NCI-H1417 (cell line): Measurements from ENCODE around the gene RBBP5.

Experiments
- DNase-seq, 3 experiments: peaks; one replicate each; lab custom pipeline; 2025; lab: John Stamatoyannopoulos, UW

The RBBP5 gene

DNA sequence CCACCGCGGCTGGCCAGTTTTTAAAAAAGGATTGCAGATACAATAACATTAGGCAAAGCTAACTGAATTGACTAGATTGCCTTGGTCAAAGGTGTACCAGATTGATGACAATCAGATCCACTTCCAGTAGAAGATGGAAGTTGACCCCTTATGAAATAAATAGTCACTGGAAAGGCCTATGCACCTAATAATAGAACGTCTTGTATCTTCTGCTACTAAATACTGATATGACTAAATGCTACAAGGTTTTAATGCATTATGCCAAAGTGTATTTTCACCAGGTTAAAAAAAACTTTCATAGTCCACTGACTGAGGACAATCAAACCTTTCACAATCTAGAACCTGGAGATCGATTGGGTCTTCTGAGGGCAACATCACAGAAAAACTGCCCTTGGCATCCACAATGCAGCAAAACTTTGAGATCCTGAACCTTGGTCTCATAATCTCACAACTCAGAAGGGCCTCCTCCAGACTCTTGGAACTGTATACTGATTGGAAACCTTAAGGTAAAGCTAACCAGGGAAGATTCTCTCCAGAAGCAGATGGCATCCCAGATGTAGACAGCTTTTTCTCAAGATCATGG is 7.8 kb upstream of the RBBP5 start:
- no peak for DNase-seq

DNA sequence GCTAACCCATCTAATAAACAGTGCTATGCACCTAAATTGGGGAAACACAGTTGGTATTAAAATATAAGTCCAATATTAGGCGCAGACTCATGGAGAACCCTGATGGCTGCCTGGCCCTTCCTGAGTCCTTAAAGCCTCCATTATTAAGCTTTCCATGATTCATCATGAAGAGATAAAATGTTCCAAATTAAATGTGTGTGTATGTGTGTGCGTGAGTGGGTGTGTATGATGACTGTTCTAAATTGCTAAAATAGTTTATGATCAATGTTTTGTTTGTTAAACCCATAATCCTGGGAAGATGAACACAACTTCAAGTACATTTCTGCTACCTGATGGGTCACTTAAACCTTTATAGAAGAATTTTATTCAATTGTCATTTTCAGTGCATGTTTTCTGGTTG is 6.3 kb upstream of the RBBP5 start:
- DNase-seq: no peak

DNA sequence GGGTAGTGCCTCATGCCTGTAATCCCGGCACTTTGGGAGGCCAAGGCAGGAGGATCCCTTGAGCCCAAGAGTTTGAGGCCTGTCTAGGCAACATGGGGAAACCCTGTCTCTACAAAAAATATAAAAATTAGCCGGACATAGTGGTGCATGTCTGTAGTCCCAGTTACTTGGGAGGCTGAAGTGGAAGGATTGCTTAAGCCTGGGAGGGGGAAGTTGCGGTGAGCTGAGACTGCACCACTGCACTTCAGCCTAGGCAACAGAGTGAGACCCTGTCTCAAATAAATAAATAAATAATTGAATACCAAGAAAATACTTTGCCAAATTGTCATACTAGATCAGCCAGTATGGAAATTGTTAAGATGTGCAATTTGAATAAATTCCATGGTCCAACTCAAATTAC is 5.9 kb upstream of the RBBP5 start:
- no peak for DNase-seq

DNA sequence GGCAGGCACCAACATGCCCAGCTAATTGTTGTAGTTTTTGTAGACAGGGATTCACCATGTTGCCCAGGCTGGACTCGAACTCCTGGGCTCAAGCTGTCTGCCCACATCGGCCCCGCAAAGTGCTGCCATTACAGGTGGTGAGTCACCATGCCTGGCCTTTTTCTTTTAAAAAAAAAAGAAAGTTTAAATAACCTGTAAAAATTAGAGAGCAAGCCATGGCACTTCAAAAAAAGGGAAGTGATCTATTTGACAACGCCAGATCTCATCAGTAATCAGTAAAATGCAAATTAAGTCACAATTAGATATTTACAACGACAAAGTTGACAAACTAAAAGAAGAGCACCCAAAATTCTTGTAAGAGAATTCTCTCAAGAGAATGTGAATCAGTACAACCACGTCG is 2.9 kb upstream of the RBBP5 start:
- no peak for DNase-seq

DNA sequence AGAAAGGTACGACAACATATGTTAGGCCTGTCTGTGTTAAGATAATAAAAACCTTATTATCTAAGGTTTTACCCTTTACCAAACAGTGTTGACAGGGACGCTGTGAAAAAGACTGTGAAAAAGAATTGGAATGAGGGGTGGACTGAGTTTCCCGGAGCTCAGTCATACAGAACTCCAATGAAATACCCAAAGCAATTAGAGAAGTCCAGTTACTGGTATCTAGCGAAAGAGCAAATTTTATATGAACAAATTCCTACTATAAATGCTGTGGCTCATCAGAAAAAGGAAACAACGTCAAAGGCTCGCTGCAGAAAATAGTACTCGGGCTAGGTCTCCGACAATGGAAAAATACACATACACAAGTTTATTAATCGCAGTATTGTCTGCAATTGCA is 708 bp upstream of the RBBP5 start:
- no peak for DNase-seq

DNA sequence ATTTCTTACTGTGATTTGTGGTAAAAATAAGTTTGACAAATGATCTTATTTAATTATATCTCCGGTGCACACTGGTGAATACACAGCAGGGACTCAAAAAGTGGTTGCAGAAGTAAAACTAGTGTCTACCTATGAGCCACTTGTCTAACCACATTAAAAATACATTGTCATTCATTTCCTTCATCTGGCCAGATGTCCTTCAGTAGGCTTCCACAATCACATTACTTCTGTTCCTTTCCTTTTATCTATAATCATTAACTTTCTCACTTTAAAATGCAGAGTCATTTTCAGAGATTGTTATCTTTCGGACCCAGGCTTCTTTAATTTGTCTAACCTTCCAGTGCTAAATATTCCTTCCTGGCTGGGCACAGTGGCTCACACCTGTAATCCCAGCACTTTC is 3.0 kb downstream of the RBBP5 start:
- no peak for DNase-seq

DNA sequence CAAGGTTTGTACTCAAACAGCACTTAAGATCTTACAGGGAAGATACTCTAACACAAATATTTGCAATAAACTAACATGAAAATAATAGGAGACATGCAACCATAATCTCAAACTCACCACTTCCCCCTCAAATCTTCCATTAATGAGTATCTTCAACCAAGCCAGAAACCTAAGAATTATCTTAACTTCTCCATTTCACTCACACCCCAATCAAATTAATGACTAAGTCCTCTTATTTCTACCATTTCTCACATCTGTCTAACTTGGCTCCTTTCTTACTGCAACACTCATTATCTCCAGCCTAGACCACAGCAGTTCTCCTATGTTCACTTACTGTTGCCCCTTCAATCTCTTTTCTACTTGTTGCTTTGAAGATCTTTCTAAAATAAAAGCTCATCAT is 10.4 kb downstream of the RBBP5 start:
- DNase-seq: no peak

DNA sequence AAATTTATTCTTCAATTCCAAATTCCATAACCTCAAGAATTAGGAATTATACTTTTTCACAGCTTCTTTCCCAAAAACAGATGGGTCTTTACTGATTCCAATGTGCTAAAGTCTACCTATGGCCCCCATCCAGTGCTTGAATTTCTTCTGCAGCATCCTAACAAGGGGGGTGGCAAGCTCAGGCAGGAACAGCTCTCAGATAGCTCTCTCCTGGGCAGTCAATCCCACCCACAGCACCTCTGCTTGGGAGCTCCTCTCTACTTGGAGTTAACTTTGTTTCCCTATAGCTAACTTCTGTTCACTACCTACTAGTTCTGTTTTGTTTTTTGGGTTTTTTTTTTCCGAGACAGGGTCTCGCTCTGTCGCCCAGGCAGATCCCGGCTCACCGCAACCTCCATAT is 12.1 kb downstream of the RBBP5 start:
- no peak for DNase-seq

DNA sequence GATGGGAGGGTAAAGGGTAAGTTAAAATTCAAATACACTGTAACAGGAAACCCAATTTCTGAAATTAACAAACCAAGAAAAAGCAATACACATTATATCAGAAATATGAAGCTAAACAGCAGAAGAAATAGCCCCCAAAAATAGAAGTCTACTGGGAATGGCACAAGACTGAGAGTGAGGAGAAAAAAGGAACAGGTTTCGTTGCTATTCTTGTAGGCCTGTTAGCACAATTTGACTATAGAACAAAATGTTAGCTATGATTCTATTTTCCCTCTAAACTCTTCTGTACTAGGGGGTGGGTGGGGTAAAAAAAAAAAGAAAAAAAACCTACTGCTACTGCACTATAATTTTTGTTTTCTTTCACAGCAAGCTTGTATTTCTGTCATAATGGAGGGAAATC is 12.5 kb downstream of the RBBP5 start:
- DNase-seq: no peak

DNA sequence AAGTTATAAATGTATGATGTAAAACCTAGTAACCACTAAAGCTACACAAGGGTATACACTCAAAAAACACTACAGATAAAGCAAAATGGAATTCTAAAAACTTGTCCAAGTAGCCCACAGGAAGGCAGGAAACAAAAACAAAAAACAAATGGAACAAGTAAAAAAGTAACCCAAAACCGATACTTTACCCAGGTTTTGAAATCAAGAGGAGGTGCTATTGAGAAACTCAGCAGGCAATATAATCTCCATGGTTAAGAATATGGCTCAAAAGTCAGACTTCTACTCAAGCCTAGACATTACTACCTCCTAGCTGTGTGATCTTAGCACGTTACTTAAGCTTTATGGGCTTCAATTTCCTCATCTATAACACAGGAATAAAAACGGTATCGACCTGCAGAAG is 13.3 kb downstream of the RBBP5 start:
- no peak for DNase-seq

DNA sequence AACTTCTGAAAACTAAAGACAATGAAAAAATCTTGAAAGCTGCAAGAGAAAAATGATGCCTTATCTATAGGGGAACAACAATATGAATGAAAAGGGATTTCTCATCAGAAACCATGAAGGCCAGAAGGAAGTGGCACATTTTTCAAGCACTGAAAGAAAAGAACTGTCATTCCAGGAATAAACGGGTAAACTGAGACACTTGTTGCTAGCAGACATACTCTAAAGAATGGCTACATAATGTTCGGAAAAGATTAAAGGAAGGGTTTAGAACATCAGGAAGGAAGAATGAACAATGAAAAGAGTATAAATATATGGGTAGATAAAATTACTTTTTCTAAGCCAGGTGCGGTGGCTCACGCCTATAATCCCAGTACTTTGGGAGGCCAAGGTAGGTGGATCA is 14.5 kb downstream of the RBBP5 start:
- no peak for DNase-seq

DNA sequence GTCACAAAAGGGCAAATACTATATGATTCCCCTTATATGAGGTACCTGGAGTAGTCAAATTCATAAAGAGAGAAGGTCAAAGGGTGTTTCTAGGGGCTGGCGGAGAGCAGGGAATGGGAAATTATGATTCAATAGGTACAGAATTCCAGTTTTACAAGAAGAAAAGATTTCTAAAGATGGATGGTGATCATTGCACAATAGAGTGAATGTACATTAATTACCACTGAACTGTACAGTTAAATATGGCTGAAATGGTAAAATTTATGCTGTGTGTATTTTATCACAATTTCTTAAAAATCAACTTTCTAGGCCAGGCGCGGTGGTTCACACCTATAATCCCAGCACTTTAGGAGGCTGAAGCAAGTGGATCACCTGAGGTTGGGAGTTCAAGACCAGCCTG is 19.4 kb downstream of the RBBP5 start:
- DNase-seq: no peak

DNA sequence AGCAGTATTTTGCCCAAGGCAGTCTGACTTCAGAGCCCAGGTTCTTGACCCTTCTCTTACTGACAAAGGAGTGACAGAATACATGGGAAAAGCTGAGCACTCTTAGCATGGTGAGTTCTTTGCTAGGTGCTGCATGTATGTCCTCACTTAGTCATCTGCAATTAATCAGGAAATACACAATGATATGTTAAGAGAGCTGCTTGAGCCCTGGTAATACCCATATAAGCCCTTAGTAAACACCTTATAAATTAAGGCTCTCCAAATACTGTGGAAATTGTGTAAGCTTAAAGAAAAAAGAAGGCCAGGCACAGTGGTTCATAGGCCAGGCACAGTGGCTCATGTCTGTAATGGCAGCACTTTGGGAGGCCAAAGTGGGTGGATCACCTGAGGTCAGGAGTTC is 23.5 kb downstream of the RBBP5 start:
- no peak for DNase-seq

DNA sequence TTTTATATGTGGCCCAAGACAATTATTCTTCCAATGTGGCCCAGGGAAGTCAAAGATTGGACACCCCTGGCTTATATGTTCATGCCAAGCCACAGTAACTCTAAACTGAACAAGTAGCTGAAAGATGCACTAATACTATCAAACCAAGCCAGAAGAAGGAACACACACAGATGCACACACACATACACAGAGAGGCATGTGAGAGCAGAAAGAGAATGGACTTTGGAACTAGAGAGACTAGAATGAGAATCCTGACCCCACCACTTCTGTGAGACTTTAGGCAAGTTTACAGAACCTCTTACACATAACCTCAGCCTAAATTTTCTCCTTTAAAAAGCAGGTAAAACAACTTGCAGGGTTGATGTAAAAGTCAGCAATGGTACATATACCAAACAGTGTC is 26.4 kb downstream of the RBBP5 start:
- DNase-seq: no peak

DNA sequence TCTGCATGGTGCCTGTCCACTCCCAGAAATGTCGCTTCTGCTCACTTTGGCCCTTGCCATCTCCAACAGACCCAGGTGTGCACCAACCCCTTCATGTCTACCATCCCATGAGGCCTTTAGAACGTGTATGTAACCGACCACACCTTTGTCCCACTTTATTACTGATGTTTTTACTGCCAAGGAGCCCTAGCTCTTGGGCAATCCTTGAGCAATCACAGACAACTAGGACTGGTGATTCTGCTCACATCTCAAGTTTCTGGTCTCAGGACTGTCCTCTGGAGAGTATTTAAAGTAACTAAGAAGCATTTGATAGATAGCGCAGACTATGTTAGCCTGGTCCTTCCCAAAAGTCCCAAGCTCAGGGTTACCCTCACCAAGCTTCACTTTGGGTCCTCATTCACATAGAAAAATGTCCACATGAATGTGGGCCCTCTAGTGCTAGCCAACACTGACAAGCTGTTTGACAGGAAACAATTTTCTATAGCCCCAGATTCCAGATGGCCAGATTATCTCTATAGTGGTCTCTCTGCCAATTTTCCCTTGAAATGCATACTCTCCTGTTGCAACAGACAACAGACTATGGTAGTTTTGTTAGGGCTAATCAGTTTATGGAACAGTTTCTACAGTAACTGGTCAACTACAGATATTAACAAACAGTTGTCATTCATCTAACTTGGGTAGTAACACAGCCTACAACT is 30.6 kb downstream of the RBBP5 start:
- no peak for DNase-seq

DNA sequence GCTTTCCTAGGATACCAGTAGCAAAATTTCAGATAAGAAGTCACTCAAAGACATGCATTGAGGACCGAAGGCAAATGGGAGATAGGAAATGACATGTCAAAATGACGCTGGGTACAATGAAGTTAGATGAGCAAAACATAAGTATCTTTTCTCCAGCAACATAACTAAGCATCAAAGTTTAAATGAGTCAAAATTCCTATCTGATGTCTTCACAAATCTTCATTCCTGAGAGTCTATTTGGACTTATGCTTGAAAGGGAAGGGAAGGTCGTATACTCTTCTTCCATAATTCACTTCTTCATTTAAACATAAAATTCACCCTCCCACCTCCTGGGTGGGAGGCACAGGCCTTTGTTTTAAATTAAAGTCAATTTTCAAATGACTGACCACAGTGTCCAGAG is 33.4 kb downstream of the RBBP5 start:
- DNase-seq: no peak

DNA sequence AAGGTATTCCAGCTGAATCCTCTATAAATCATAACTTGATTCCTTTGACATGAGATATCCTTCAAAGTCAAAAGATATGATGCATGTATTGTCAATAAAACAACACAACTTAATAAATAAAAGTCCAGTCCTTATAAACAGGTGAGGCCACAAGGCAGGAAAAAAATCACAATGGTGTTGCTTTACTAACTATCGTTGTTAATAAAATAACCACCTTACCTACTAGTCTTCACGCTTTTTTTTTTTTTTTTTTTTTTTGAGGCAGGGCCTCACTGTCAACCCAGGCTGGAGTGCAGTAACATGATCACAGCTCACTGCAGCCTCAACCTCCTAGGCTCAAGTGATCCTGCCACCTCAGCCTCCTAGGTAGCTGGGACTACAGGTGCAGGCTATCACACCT is 37.4 kb downstream of the RBBP5 start, which contains the start of gene TMEM81:
Gene TMEM81 (minus strand): TSS at position 101 of the 400 bp plus-strand sequence. CDS start 140 bp downstream, outside the sequence.
- DNase-seq: no peak

DNA sequence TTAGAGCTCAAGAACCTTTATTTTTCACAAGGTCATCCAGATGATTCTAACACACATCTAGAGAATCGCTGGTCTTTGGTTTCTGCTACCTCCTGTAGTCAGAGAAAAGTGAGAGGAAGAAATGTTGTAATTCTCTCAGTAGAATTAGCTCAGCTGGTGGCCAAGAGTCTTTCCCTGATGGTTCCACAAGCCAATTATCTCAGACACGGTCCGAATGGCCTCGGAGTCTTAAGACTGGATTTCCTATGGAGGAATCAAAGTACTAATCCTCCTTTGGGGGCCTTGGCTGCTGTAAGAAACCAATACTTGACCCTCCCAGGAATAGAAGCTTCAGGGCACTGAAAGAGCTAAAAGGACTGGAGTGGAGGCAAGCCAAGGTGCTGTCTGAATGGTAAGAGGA is 39.3 kb downstream of the RBBP5 start:
- no peak for DNase-seq

DNA sequence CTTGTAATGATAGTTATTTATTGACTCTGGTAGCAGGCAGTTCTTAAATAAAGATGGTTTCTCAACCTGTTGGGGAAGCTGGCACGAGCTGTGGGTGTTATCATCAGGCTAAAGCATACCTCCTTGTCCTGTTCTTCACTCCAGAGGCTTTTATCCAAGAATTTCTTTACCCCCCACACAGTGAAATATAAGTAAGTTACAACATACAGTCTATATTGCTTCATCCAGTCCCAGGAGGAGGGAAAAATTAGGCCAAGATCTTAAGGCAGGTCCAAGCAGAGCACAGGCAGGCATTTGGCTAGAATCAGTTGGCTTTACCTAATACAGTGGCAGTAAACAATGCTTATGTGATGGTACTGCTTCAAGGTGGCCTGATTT is 43.9 kb downstream of the RBBP5 start:
- no peak for DNase-seq

DNA sequence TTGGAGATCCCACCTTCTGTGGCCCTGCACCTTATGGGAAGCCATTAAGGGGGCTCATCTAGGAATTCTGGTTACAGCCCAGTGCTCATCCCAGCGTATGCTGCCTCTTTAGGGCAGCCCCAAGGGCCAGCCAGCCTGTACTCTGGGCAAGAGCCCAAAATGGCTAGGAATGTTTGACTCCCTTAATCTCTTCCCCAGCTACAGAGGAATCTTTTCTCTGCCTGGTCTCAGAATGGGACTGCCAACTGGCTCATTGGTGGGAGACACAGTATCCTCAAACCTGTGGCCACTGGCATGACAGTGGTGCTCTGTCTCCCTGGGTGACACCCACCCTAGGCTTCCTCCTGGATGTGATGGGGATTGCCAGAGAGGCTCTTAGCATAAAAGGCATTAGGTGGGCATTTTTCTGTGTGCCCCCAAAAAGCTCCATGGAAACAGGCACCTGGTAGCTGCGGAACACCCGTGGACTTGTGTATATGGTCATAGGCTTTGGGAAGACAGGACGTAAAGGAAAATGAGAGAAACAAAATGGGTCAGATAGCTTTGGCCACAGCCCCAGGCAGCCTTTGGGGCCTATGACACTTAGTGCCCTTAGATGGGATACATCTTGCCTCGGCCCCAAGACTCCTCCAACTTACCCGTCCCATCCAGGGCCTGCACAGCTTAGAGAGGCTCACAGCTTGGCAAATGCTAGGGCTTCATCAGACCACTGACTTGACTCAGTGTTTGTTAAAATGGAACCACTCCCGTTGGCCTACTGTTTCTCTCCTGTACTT is 44.4 kb downstream of the RBBP5 start:
- no peak for DNase-seq

DNA sequence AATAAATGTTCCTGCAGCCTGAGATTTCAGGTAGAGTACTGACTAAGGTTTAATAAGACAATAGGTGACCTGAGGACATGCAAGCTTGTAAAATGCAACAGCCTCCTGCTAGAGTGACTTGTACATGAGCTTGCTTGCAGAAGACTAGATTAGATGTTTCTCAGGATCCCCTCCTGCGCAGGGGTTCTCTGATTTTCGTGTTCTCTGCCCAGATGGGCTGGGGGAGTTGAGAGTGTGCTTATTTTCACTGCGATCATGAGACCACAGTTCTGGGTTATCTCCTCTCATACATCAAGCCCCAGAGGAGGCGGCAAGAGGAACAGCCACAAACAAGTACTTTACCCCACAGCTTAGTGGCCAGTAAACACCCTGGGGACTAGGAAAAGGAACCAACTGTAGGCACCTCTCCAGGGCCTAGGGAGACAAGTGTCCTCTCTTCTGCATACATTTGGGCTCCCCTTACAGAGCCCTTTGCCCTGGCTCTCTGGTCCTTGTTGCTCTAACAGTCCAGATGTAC is 45.5 kb downstream of the RBBP5 start:
- no peak for DNase-seq

DNA sequence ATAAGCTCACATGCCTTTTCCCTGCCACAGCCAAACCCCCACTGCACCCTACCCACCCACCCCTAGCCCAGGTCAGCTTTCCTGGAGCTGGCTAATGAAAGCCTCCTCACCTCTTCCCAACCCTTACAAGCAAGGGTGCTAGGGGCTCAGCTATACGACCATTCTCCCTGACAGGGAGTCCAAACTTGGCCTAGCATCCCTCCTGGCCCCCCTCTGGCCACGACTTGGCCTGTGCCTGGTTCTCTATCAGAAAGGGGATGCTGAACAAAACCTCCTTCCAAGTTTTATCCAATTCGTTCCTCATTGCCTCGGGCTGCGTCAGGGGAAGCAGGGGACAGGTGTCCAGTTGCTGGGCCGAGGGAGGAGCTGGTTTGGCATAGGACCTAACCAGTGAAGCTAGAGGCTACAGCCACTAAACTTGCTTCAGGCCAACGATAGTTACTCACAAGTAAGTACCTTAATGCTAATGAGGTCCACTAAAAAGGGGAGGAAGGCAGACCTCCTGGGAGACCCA is 46.1 kb downstream of the RBBP5 start:
- DNase-seq: no peak

DNA sequence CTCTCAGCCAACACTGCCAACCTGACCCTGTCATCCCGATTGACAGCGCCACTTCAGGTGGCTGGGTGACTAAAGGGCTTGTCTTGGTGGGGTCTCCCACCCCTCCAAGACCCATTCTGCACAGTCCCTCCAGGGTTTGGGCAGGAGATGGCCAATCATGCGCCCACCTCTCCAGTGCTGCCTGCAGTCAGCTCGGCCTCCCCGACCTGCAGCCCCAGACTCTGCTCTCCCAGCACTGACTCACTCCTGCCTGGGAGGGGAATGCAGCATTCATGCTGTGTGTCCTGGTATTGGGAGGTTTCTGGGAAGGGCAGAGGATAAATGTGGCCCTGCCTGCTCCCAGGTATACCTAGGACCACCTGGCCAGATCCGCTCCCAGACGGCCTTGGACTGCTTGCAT is 47.3 kb downstream of the RBBP5 start:
- DNase-seq: no peak
